Heart left ventricle (tissue), 16 donors: ENCODE measurements around the gene TMEM165. TPM values are rescaled to one million over a fixed set of nuclear protein-coding genes. Genes with fewer than 3 reads are reported as not detected.

Source experiments
- ATAC-seq, 4 donors: fragments of 200-7000 bp; cut with Tn5 transposase; one replicate each; pipeline ENCODE4 v1.9.1; 2020 to 2022; ENCODE audit warnings: moderate library complexity in 4 of 4, mild to moderate bottlenecking in 3 of 4, moderate number of reproducible peaks in 1 of 4
- DNase-seq, 5 donors: peaks; one replicate each; pipeline ENCODE4 v3.0.0-alpha.2; 2020
- H3K27ac ChIP-seq, 12 donors: fragments of 200-600 bp; sonication (generic) in 4 of 12; one replicate each; pipeline versions ENCODE4 v1.5.0 to v1.8.0; 2016 to 2022; ENCODE audit warnings: mild to moderate bottlenecking in 2 of 12
- H3K27me3 ChIP-seq, 9 donors: fragments of 200-600 bp; sonication (generic) in 2 of 9; one replicate each; pipeline versions ENCODE4 v1.5.1 to v1.8.0; 2016 to 2022; ENCODE audit warnings: mild to moderate bottlenecking in 3 of 9
- H3K36me3 ChIP-seq, 9 donors: fragments of 200-600 bp; sonication (generic) in 2 of 9; one replicate each; pipeline versions ENCODE4 v1.5.0 to v1.8.0; 2018 to 2022; ENCODE audit warnings: mild to moderate bottlenecking in 2 of 9
- H3K4me1 ChIP-seq, 12 donors: fragments of 200-600 bp; sonication (generic) in 4 of 12; one replicate each; pipeline versions ENCODE4 v1.5.0 to v1.8.0; 2016 to 2022; ENCODE audit warnings: mild to moderate bottlenecking in 3 of 12
- H3K4me3 ChIP-seq, 12 donors: fragments of 200-600 bp; sonication (generic) in 4 of 12; one replicate each; pipeline versions ENCODE4 v1.5.0 to v1.8.0; 2017 to 2022; ENCODE audit warnings: mild to moderate bottlenecking in 9 of 12, moderate library complexity in 4 of 12
- H3K9me3 ChIP-seq, 12 donors: fragments of 200-600 bp; sonication (generic) in 4 of 12; one replicate each; pipeline versions ENCODE4 v1.5.0 to v1.8.0; 2016 to 2022; ENCODE audit warnings: mild to moderate bottlenecking in 1 of 12
- POLR2A ChIP-seq, 2 donors: fragments of 450-650 bp; IDR thresholded peaks; one replicate each; pipeline ENCODE4 v1.6.1; 2017; ENCODE audit warnings: antibody characterized with exemption in 2 of 2, mild to moderate bottlenecking in 2 of 2, moderate library complexity in 2 of 2
- WGBS, 4 donors: extraction: QIAGEN DNeasy Blood & Tissue Kit in 2 of 4; methylation state at CpG; one replicate each; pipeline versions ENCODE4 v1.1.5 to v1.1.7; 2013 to 2018; 5-methylcytosine and 5-hydroxymethylcytosine counted together
- intact Hi-C, 10 donors: fragments of 100-400 bp; cut with DNase I; formaldehyde crosslinking; loops; one replicate each; pipeline versions ENCODE4 v1.11.1 to v1.14.2; 2022
- polyA plus RNA-seq, 2 donors: library from polyadenylated mRNA; stranded (reverse); fragments of 200-250 nt; gene quantifications; one replicate each; pipeline ENCODE4 v1.2.3, GENCODE V29; 2013
- total RNA-seq, 9 donors: library from RNA; depleted of rRNA in 2 of 9; stranded (reverse); fragments of >200 nt in 2 of 9; fragmentation: NEBNext Ultra II Directional in 3 of 9; extraction: Animal tissue kit (Norgen Biotek cat#: 25700) in 3 of 9; gene quantifications; one replicate each; pipeline versions ENCODE4 v1.1.0 to v1.2.4, GENCODE V29; 2016 to 2023
- TF ChIP-seq, protein P1 (sequence below), 12 donors: fragments of 200-600 bp; sonication (generic) in 4 of 12; IDR thresholded peaks; one replicate each; pipeline versions ENCODE4 v1.5.0 to v1.8.0; 2018 to 2022; ENCODE audit warnings: antibody characterized with exemption in 12 of 12, mild to moderate bottlenecking in 5 of 12
- donor health status: ischemic (EF 13 %, LVEDD 7.1; RV severe dilation, severe dysfunction).
- donor health status: healthy with polysubstance abuse.
- donor health status: DM: no; HTN: yes; CAD: no.
- donor health status: DM: no; HTN: no; CAD: no.
- donor health status: ischemic (EF 25% LVEDD 6.9; RV normal size, moderate dysfunction).
- donor health status: ischemic (EF 25% LVEDD 5.7; RV mildly dilated, moderate dysfunction).
- donor health status: healthy.
- donor health status: DM: yes; HTN: yes; CAD: no.
- donor health status: ischemic (EF 35%, LVEDD 5.7; RV mildly dilated, moderate dysfunction).
- donor health status: nonischemic (EF 11% LVEDD 7.7; RV severe dilation, severe dysfunction).
- donor health status: DM: yes; HTN: yes; CAD: no.
- donor health status: PGD.
- donor health status: ischemic (EF 29% LVEDD 5.4; RV normal size, mild dysfunction).
- donor health status: nonischemic (EF 23%, LVEDD 6.1; RV moderate dilation, normal function).

Gene TMEM165
- total and polyA plus RNA-seq, 11 donors: 28.2 to 78.7 (median 53.9) TPM

- H3K27me3 ChIP-seq: no peaks in the 10 kb centered on the region
- TF ChIP-seq POLR2A (IDR thresholded peaks at IDR 0.05): no peak
- no peaks in the 10 kb centered on the region for H3K9me3 ChIP-seq
- intact Hi-C loops: loop anchor here in 2 of 10 donors (5.0 to 10.0 kb wide), 2 partner anchors 35 to 137 kb away; partner anchors contain the start of gene CLOCK (in 1 of the 2)
- 51 to 64% (median 63%) methylated on average over 3 of the region's 3 CpGs for WGBS, 4 donors
- no peak overlapping the region for H3K27ac ChIP-seq
- H3K4me3 ChIP-seq: no peak overlapping the region
- ATAC-seq (peak in 1 of 4 donors; percentile 52), DNase-seq (no peak)
- H3K4me1 ChIP-seq: peaks cover 9 to 79% (median 22%) of the 10 kb centered on the region in 12 donors
- peaks cover 0 to 83% (median 52%) of the 10 kb centered on the region in 9 donors for H3K36me3 ChIP-seq
Observed at GRCh38 chr4:55407764-55408163, 12.0 kb downstream of the TMEM165 start.

DNA sequence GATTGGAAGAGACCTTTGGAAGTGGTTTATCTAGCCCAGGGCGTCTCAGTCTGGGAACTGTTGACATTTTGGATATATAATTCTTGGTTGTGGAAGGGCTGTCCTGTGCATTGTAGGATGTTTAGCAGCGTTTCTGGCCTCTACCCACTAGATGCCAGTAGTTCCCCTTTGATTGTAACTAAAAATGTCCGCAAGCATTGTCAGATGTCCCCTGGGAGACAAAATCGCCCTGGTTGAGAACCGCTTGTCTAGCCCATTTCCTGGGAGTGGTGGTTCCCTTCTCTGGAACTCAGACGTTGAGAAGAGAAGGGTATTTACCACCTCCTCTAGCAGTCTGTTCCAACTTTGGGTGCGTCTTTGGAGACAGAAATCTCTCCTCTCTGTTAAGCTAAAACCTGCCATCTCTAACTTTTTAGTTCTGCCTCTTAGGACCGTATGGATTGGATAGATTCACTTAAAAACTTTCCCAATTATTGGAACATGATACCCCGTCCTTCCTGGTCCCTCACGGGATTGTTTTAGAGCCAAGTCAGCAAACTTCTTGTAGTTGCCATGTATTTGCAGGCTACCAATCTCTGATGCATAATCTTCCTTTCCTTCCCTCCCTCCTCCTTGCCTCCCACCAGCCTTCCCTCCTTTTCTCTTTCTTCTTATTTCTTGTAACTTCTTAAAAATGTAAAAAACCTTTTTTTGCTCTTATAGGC lies 13.9 kb downstream of the TMEM165 start:
- Histone ChIP-seq H3K4me3 (peak overlapping the region in 4 of 12 donors; percentile 4 to 22 (median 8)), H3K27me3 (no peaks in the 10 kb centered on the region), H3K36me3 (peaks cover 0 to 83% (median 51%) of the 10 kb centered on the region in 9 donors), H3K9me3 (no peaks in the 10 kb centered on the region), H3K4me1 (peaks cover 9 to 65% (median 22%) of the 10 kb centered on the region in 12 donors), H3K27ac (peak overlapping the region in 9 of 12 donors; percentile 8 to 45 (median 21))
- intact Hi-C loops: loop anchor here in 2 of 10 donors (5.0 to 10.0 kb wide), 2 partner anchors 33 to 135 kb away; partner anchors contain the start of gene CLOCK (in 1 of the 2)
- no peak for TF ChIP-seq POLR2A (IDR thresholded peaks at IDR 0.05)
- TF ChIP-seq, protein P1, sequence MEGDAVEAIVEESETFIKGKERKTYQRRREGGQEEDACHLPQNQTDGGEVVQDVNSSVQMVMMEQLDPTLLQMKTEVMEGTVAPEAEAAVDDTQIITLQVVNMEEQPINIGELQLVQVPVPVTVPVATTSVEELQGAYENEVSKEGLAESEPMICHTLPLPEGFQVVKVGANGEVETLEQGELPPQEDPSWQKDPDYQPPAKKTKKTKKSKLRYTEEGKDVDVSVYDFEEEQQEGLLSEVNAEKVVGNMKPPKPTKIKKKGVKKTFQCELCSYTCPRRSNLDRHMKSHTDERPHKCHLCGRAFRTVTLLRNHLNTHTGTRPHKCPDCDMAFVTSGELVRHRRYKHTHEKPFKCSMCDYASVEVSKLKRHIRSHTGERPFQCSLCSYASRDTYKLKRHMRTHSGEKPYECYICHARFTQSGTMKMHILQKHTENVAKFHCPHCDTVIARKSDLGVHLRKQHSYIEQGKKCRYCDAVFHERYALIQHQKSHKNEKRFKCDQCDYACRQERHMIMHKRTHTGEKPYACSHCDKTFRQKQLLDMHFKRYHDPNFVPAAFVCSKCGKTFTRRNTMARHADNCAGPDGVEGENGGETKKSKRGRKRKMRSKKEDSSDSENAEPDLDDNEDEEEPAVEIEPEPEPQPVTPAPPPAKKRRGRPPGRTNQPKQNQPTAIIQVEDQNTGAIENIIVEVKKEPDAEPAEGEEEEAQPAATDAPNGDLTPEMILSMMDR (IDR thresholded peaks at IDR 0.05): peak in 11 of 12 donors; percentile 14 to 58 (median 39)
- DNase-seq (peak in 4 of 5 donors; percentile 38 to 50 (median 44)), ATAC-seq (peak; percentile 55 to 76 (median 72))
- WGBS, 4 donors: 21 to 47% (median 31%) methylated on average over 10 of the region's 10 CpGs

GRCh38 chr4:55410431-55410830 lies 14.7 kb downstream of the TMEM165 start:
- WGBS, 4 donors: 74 to 85% (median 79%) methylated on average over 8 of the region's 8 CpGs
- Histone ChIP-seq H3K9me3 (no peaks in the 10 kb centered on the region), H3K27me3 (no peaks in the 10 kb centered on the region), H3K4me3 (no peak overlapping the region), H3K36me3 (peaks cover 0 to 83% (median 49%) of the 10 kb centered on the region in 9 donors), H3K4me1 (peaks cover 9 to 57% (median 21%) of the 10 kb centered on the region in 12 donors), H3K27ac (peak overlapping the region in 1 of 12 donors; percentile 42)
- intact Hi-C loops: no loop called here
- DNase-seq (no peak), ATAC-seq (peak in 2 of 4 donors; percentile 35 to 51)
- TF ChIP-seq, protein P1 (IDR thresholded peaks at IDR 0.05): no peak
- TF ChIP-seq POLR2A (IDR thresholded peaks at IDR 0.05): no peak

DNA sequence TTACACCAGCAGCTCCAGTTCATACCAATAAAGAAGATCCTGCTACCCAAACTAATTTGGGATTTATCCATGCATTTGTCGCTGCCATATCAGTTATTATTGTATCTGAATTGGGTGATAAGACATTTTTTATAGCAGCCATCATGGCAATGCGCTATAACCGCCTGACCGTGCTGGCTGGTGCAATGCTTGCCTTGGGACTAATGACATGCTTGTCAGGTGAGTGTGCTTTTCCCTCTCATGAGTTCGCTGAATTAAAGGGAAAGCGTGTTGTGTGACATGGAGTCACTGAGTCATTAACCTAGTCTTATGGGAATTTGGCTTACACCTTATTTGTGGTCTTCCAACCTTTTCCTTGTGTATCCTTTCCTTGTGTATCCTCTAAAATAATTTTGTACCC lies 15.9 kb downstream of the TMEM165 start:
- Histone ChIP-seq H3K9me3 (no peaks in the 10 kb centered on the region), H3K4me1 (peaks cover 9 to 45% (median 20%) of the 10 kb centered on the region in 12 donors), H3K36me3 (peaks cover 0 to 83% (median 49%) of the 10 kb centered on the region in 9 donors), H3K27ac (no peak overlapping the region), H3K4me3 (no peak overlapping the region), H3K27me3 (no peaks in the 10 kb centered on the region)
- ATAC-seq (no peak), DNase-seq (no peak)
- 92 to 95% (median 94%) methylated on average over 6 of the region's 6 CpGs for WGBS, 4 donors
- TF ChIP-seq, protein P1 (IDR thresholded peaks at IDR 0.05): no peak
- no peak for TF ChIP-seq POLR2A (IDR thresholded peaks at IDR 0.05)
- intact Hi-C loops: no loop called here
